ENCODE results near the gene SLA2.

DNA sequence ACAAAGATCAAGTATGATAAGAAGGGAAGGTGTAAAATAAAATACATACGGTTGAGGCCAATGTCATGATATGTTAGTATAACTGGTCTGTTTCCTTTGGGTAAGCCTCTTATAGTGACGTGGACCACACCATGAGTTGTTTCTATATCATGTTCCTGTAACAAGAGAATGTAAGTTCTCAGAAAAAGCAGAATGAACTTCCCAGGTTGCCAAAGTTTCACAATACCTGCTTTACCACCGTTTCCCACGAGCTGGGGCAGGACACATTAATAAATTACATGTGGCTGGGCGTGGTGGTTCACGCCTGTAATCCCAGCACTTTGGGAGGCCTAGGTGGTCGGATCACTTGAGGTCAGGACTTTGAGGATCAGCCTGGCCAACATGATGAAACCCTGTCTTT, 42.6 kb upstream of the SLA2 start:
- TF ChIP-seq, protein P1, sequence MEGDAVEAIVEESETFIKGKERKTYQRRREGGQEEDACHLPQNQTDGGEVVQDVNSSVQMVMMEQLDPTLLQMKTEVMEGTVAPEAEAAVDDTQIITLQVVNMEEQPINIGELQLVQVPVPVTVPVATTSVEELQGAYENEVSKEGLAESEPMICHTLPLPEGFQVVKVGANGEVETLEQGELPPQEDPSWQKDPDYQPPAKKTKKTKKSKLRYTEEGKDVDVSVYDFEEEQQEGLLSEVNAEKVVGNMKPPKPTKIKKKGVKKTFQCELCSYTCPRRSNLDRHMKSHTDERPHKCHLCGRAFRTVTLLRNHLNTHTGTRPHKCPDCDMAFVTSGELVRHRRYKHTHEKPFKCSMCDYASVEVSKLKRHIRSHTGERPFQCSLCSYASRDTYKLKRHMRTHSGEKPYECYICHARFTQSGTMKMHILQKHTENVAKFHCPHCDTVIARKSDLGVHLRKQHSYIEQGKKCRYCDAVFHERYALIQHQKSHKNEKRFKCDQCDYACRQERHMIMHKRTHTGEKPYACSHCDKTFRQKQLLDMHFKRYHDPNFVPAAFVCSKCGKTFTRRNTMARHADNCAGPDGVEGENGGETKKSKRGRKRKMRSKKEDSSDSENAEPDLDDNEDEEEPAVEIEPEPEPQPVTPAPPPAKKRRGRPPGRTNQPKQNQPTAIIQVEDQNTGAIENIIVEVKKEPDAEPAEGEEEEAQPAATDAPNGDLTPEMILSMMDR (IDR thresholded peaks at IDR 0.05; ENCODE audit: low read depth, low read length) = no peak
- TF ChIP-seq POLR2A (IDR thresholded peaks at IDR 0.05; ENCODE audit: extremely low read depth, insufficient read length) (no peak), MAX (IDR thresholded peaks at IDR 0.05; ENCODE audit: low read depth, low read length) (no peak)
